Measurements from ENCODE around the gene VAPB.

- TF ChIP-seq POLR2AphosphoS5 (IDR thresholded peaks at IDR 0.05), result no peak
- TF ChIP-seq CTCF (IDR thresholded peaks at IDR 0.05), result peak; percentile 42 to 69 (median 60)
Observed at GRCh38 chr20:58481481-58482021, 92.5 kb downstream of the VAPB start.
